GM19351 (cell line): ENCODE measurements around the gene UGT2A2.

Experiments
- ATAC-seq: cut with Tn5 transposase; IDR thresholded peaks from one replicate; pipeline ENCODE4 v1.9.1; 2021; ENCODE audit warnings: mild to moderate bottlenecking, moderate library complexity; ENCODE audit not compliant: unreplicated experiment

UGT2A2 gene

GRCh38 chr4:69577245-69577644 is 62.2 kb downstream of the UGT2A2 start:
- ATAC-seq, result no peak

GRCh38 chr4:69576251-69576877 is 63.1 kb downstream of the UGT2A2 start:
- ATAC-seq, result no peak

GRCh38 chr4:69568787-69569186 is 70.7 kb downstream of the UGT2A2 start:
- ATAC-seq, result no peak

DNA sequence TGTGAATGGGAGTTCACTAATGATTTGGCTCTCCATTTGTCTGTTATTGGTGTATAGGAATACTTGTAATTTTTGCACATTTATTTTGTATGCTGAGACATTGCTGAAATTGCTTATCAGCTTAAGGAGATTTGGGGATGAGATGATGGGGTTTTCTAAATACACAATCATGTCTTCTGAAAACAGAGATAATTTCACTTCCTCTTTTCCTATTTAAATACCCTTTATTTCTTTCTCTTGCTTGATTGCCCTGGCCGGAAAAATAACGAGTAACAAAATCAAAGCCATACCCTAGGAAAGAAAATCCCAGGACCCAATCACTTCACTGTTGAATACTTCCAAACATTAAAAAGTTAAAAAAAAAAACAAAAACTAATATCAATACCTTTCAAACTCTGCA is 76.0 kb downstream of the UGT2A2 start:
- ATAC-seq, result no peak

- ATAC-seq, result no peak
Observed at GRCh38 chr4:69549651-69550050, 89.8 kb downstream of the UGT2A2 start.

DNA sequence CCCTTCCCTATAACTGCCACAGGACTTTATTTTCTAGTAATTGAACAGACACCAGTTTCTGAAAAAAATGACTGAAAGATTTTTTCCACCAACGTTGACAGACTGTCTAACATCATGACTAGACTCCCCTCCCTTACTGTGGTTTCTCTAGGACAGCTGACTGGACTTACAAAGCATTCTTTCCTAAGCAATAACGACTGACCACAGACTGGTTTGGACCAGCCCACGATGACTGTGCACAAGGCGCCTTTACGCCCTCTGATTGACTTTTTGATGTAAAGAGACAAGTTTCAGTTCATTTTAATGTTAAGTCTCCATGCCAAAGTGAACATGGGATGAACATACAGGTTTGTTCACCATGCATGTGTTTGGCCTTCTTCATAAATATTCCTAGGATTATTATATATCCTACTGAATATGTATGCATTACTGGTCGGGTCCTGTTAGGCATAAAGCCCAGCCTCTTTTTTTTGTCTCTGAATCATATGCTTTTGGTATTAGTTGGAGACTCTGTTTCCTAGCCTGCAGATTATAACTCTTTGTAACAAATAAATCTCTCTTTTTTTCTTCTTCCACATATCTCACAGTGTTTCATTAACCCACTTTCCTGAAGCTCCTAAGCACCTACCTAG is 93.2 kb downstream of the UGT2A2 start:
- no peak for ATAC-seq
